Activated naive CD8-positive, alpha-beta T cell (primary cell): ENCODE data around the gene FBXL16.
A peak's percentile ranks its signal among the peaks of the same experiment; 100 is the strongest.

Source experiments
- H3K27ac Mint-ChIP-seq: one replicate; pipeline ENCODE4 v1.8.0; 2021; ENCODE audit warnings: mixed read lengths
- H3K27me3 Mint-ChIP-seq: one replicate; pipeline ENCODE4 v1.8.0; 2021; ENCODE audit warnings: mixed read lengths
- H3K36me3 Mint-ChIP-seq: one replicate; pipeline ENCODE4 v1.8.0; 2021; ENCODE audit warnings: mixed read lengths
- H3K4me1 Mint-ChIP-seq: one replicate; pipeline ENCODE4 v1.8.0; 2021; ENCODE audit warnings: low read depth, mixed read lengths
- H3K4me3 Mint-ChIP-seq: one replicate; pipeline ENCODE4 v1.8.0; 2021; ENCODE audit warnings: mild to moderate bottlenecking, mixed read lengths
- H3K9me3 Mint-ChIP-seq: one replicate; pipeline ENCODE4 v1.8.0; 2021; ENCODE audit warnings: low read depth, mixed read lengths

Gene FBXL16

GRCh38 chr16:728890-729744 lies 23.5 kb upstream of the FBXL16 start:
- Mint-ChIP-seq H3K9me3 (no peaks in the 10 kb centered on the region), H3K36me3 (no peaks in the 10 kb centered on the region), H3K4me3 (peak overlapping the region; percentile 32), H3K4me1 (peaks cover 3% of the 10 kb centered on the region), H3K27ac (no peak overlapping the region), H3K27me3 (no peaks in the 10 kb centered on the region)

- Mint-ChIP-seq H3K4me1 (peaks cover 4% of the 10 kb centered on the region), H3K27ac (no peak overlapping the region), H3K4me3 (peak overlapping the region; percentile 30), H3K27me3 (no peaks in the 10 kb centered on the region), H3K9me3 (no peaks in the 10 kb centered on the region), H3K36me3 (no peaks in the 10 kb centered on the region)
Observed at GRCh38 chr16:728131-728889, 22.7 kb upstream of the FBXL16 start.

- Mint-ChIP-seq H3K4me3 (peak overlapping the region; percentile 47), H3K4me1 (peaks cover 10% of the 10 kb centered on the region), H3K36me3 (no peaks in the 10 kb centered on the region), H3K9me3 (no peaks in the 10 kb centered on the region), H3K27me3 (no peaks in the 10 kb centered on the region), H3K27ac (no peak overlapping the region)
Observed at GRCh38 chr16:727291-727977, 21.8 kb upstream of the FBXL16 start.

GRCh38 chr16:726438-727290 lies 21.1 kb upstream of the FBXL16 start, which contains the start of the genes CCDC78 and HAGHL:
CCDC78 (minus strand) TSS chr16:726443; CDS start chr16:726367, 76 bp downstream.
HAGHL (plus strand) TSS chr16:727106; CDS start chr16:727510, 404 bp downstream.
- Mint-ChIP-seq H3K27ac (no peak within 1 kb of the TSS), H3K36me3 (no peaks in the 10 kb centered on the region), H3K4me1 (peaks cover 10% of the 10 kb centered on the region), H3K4me3 (peak within 1 kb of the TSS; percentile 69), H3K27me3 (no peaks in the 10 kb centered on the region), H3K9me3 (no peaks in the 10 kb centered on the region)

- H3K27me3 Mint-ChIP-seq, result no peaks in the 10 kb centered on the region
- H3K4me3 Mint-ChIP-seq, result no peak overlapping the region
- H3K9me3 Mint-ChIP-seq, result no peaks in the 10 kb centered on the region
- H3K4me1 Mint-ChIP-seq, result peaks cover 10% of the 10 kb centered on the region
- H3K27ac Mint-ChIP-seq, result no peak overlapping the region
- H3K36me3 Mint-ChIP-seq, result no peaks in the 10 kb centered on the region
Observed at GRCh38 chr16:726188-726437, 20.5 kb upstream of the FBXL16 start.

GRCh38 chr16:725463-726187 lies 20.0 kb upstream of the FBXL16 start:
- H3K27me3 Mint-ChIP-seq, result no peaks in the 10 kb centered on the region
- H3K4me1 Mint-ChIP-seq, result peaks cover 10% of the 10 kb centered on the region
- H3K9me3 Mint-ChIP-seq, result no peaks in the 10 kb centered on the region
- H3K36me3 Mint-ChIP-seq, result no peaks in the 10 kb centered on the region
- H3K27ac Mint-ChIP-seq, result no peak overlapping the region
- no peak overlapping the region for H3K4me3 Mint-ChIP-seq

- H3K27me3 Mint-ChIP-seq, result no peaks in the 10 kb centered on the region
Observed at GRCh38 chr16:725041-725376, 19.4 kb upstream of the FBXL16 start.

GRCh38 chr16:724188-725040 lies 18.8 kb upstream of the FBXL16 start:
- Mint-ChIP-seq H3K36me3 (no peaks in the 10 kb centered on the region), H3K9me3 (no peaks in the 10 kb centered on the region), H3K27me3 (no peaks in the 10 kb centered on the region), H3K4me1 (peaks cover 16% of the 10 kb centered on the region), H3K4me3 (no peak overlapping the region), H3K27ac (no peak overlapping the region)

More at GRCh38 chr16:725041-725376, 19.4 kb upstream of the FBXL16 start:
- Mint-ChIP-seq H3K27ac (no peak overlapping the region), H3K4me3 (no peak overlapping the region), H3K36me3 (no peaks in the 10 kb centered on the region), H3K9me3 (no peaks in the 10 kb centered on the region), H3K4me1 (peaks cover 13% of the 10 kb centered on the region)

- H3K4me3 Mint-ChIP-seq, result no peak overlapping the region
- H3K27me3 Mint-ChIP-seq, result no peaks in the 10 kb centered on the region
- H3K4me1 Mint-ChIP-seq, result peaks cover 23% of the 10 kb centered on the region
- no peaks in the 10 kb centered on the region for H3K36me3 Mint-ChIP-seq
- no peak overlapping the region for H3K27ac Mint-ChIP-seq
- no peaks in the 10 kb centered on the region for H3K9me3 Mint-ChIP-seq
Observed at GRCh38 chr16:723695-724094, 18.1 kb upstream of the FBXL16 start.

GRCh38 chr16:722835-723633 lies 17.4 kb upstream of the FBXL16 start:
- Mint-ChIP-seq H3K27me3 (no peaks in the 10 kb centered on the region), H3K27ac (no peak overlapping the region), H3K4me1 (peaks cover 23% of the 10 kb centered on the region), H3K36me3 (no peaks in the 10 kb centered on the region), H3K4me3 (peak overlapping the region; percentile 59), H3K9me3 (no peaks in the 10 kb centered on the region)

GRCh38 chr16:721765-722540 lies 16.4 kb upstream of the FBXL16 start:
- H3K4me3 Mint-ChIP-seq, result peak overlapping the region; percentile 59
- H3K9me3 Mint-ChIP-seq, result no peaks in the 10 kb centered on the region
- peaks cover 23% of the 10 kb centered on the region for H3K4me1 Mint-ChIP-seq
- no peak overlapping the region for H3K27ac Mint-ChIP-seq
- no peaks in the 10 kb centered on the region for H3K27me3 Mint-ChIP-seq
- H3K36me3 Mint-ChIP-seq, result no peaks in the 10 kb centered on the region
